HepG2 (cell line): ENCODE measurements around the gene ALB. TPM values are rescaled to one million over a fixed set of nuclear protein-coding genes. Genes with fewer than 3 reads are reported as not detected.

Experiments used
- ATF5 ChIP-seq: sonication (generic); formaldehyde crosslinking; IDR thresholded peaks from 2 replicates; pipeline ENCODE4 v1.4.0; 2020; ENCODE audit warnings: mild to moderate bottlenecking, low read depth, missing genetic modification reagents
- ATF7 ChIP-seq, 2 experiments: fragments of 450-650 bp in 1 of 2; sonication (generic) in 1 of 2; formaldehyde crosslinking in 1 of 2; IDR thresholded peaks; 2 replicates each; pipeline versions ENCODE4 v1.4.0 to v1.6.1; 2016 to 2020; ENCODE audit warnings: antibody characterized with exemption in 1 of 2, mild to moderate bottlenecking in 1 of 2, missing genetic modification reagents in 1 of 2
- CENPX ChIP-seq: sonication (generic); formaldehyde crosslinking; IDR thresholded peaks from 2 replicates; pipeline ENCODE4 v1.9.0; 2021; ENCODE audit warnings: mild to moderate bottlenecking, missing genetic modification reagents, moderate library complexity
- HNF4G ChIP-seq, 2 experiments: sonication (generic) in 1 of 2; formaldehyde crosslinking in 1 of 2; IDR thresholded peaks; 2 replicates each; pipeline versions ENCODE4 v1.4.0 to v1.6.1; 2011 to 2020; ENCODE audit warnings: borderline replicate concordance in 2 of 2, low read depth in 2 of 2, mild to moderate bottlenecking in 2 of 2, low read length in 1 of 2, missing genetic modification reagents in 1 of 2, moderate library complexity in 1 of 2
- HOMEZ ChIP-seq: IDR thresholded peaks from 2 replicates; pipeline ENCODE4 v1.6.1; 2016; ENCODE audit warnings: low read depth
- HOXA9 ChIP-seq: sonication (generic); formaldehyde crosslinking; IDR thresholded peaks from 2 replicates; pipeline ENCODE4 v1.8.1; 2022; ENCODE audit warnings: missing genetic modification reagents, mild to moderate bottlenecking, moderate library complexity, borderline replicate concordance
- KLF9 ChIP-seq: IDR thresholded peaks from 2 replicates; pipeline ENCODE4 v1.6.1; 2016; ENCODE audit warnings: low read depth
- KMT2B ChIP-seq: IDR thresholded peaks from 2 replicates; pipeline ENCODE4 v1.6.1; 2016; ENCODE audit warnings: missing genetic modification reagents, missing compliant biosample characterization
- MXD4 ChIP-seq: IDR thresholded peaks from 2 replicates; pipeline ENCODE4 v1.6.1; 2016; ENCODE audit warnings: mild to moderate bottlenecking, missing biosample characterization, missing genetic modification reagents
- NFYB ChIP-seq: sonication (generic); formaldehyde crosslinking; IDR thresholded peaks from 2 replicates; pipeline ENCODE4 v1.4.0; 2020; ENCODE audit warnings: missing genetic modification reagents
- NFYC ChIP-seq: IDR thresholded peaks from 2 replicates; pipeline ENCODE4 v1.6.1; 2016; ENCODE audit warnings: missing genetic modification reagents, missing compliant biosample characterization
- PHB2 ChIP-seq: fragments of 450-650 bp; IDR thresholded peaks from 2 replicates; pipeline ENCODE4 v1.6.1; 2018; ENCODE audit not compliant: partially characterized antibody
- PHF21A ChIP-seq: sonication (generic); formaldehyde crosslinking; IDR thresholded peaks from 2 replicates; pipeline ENCODE4 v1.5.0; 2020; ENCODE audit warnings: mild to moderate bottlenecking, missing genetic modification reagents
- PLRG1 ChIP-seq: fragments of 450-650 bp; conservative IDR thresholded peaks from 2 replicates; pipeline ENCODE4 v1.6.1; 2016
- POLR2AphosphoS5 ChIP-seq: IDR thresholded peaks from 2 replicates; pipeline ENCODE4 v1.6.1; 2012; ENCODE audit warnings: low read depth, low read length
- REST ChIP-seq, 2 experiments: IDR thresholded peaks; 2 replicates each; pipeline ENCODE4 v1.6.1; 2011 to 2012; ENCODE audit warnings: low read length in 2 of 2, borderline replicate concordance in 1 of 2, low read depth in 1 of 2, mild to moderate bottlenecking in 1 of 2, moderate library complexity in 1 of 2
- SALL1 ChIP-seq: sonication (generic); formaldehyde crosslinking; IDR thresholded peaks from 2 replicates; pipeline ENCODE4 v1.8.0; 2022; ENCODE audit warnings: mild to moderate bottlenecking, missing genetic modification reagents
- ZNF207 ChIP-seq: fragments of 450-650 bp; IDR thresholded peaks from 2 replicates; pipeline ENCODE4 v1.6.1; 2016; ENCODE audit warnings: antibody characterized with exemption, borderline replicate concordance
- ZNF335 ChIP-seq: sonication (generic); formaldehyde crosslinking; IDR thresholded peaks from 2 replicates; pipeline ENCODE4 v1.4.0; 2020; ENCODE audit warnings: missing genetic modification reagents
- ZNF382 ChIP-seq: sonication (generic); formaldehyde crosslinking; IDR thresholded peaks from 2 replicates; pipeline ENCODE4 v1.5.0; 2020; ENCODE audit warnings: missing genetic modification reagents, mild to moderate bottlenecking, borderline replicate concordance
- ZNF616 ChIP-seq: sonication (generic); formaldehyde crosslinking; IDR thresholded peaks from 2 replicates; pipeline ENCODE4 v1.5.0; 2020; ENCODE audit warnings: low read depth, mild to moderate bottlenecking, missing genetic modification reagents
- ZNF841 ChIP-seq: sonication (generic); formaldehyde crosslinking; IDR thresholded peaks from 2 replicates; pipeline ENCODE4 v1.8.1; 2023; ENCODE audit warnings: missing genetic modification reagents, borderline replicate concordance
- ZSCAN9 ChIP-seq: IDR thresholded peaks from 2 replicates; pipeline ENCODE4 v1.6.1; 2016; ENCODE audit warnings: borderline replicate concordance
- polyA plus RNA-seq, 8 experiments: library from polyadenylated mRNA; depleted of rRNA in 3 of 8; stranded (reverse) in 7 of 8; unstranded in 1 of 8; fragments of >200 nt; fragmentation: Illumina TruSeq in 4 of 8; extraction: Trizol in 4 of 8; gene quantifications; 2 replicates each; pipeline versions ENCODE4 v1.2.1 to v1.2.3, GENCODE V29; 2011 to 2016; ENCODE audit warnings: low read depth in 4 of 8, missing spikeins in 1 of 8, mixed read lengths in 1 of 8; ENCODE audit not compliant: insufficient read depth in 1 of 8
- total RNA-seq, 5 experiments: library from RNA; depleted of rRNA; stranded (reverse); fragments of >200 nt; fragmentation: Illumina TruSeq; extraction: Trizol; gene quantifications; 2 replicates each; pipeline ENCODE4 v1.2.3, GENCODE V29; 2016; ENCODE audit warnings: low read depth in 1 of 5

The ALB gene
- total and polyA plus RNA-seq, 2 of the 13 experiments (the other 11 are each of a cell fraction or from before 2014, with no cell fraction given), result 22,259 to 22,625 TPM

GRCh38 chr4:73404042-73404441 lies at the start of gene ALB (continued):
- TF ChIP-seq HOMEZ (CRISPR knock-in tag) (no peak), KMT2B (peak; percentile 79), HNF4G (IDR thresholded peaks at IDR 0.05; ENCODE audit: borderline replicate concordance, low read depth, low read length) (0 out of 2 replicates have a peak, but pooled peaks have one; percentile 14), HNF4G (CRISPR knock-in tag; IDR thresholded peaks at IDR 0.05; ENCODE audit: borderline replicate concordance, low read depth) (no peak), ZNF616 (CRISPR knock-in tag) (no peak), NFYB (CRISPR knock-in tag) (peak; percentile 26; the same call in 1 of the 2 replicates), ZNF207 (no peak), SALL1 (CRISPR knock-in tag) (peak; percentile 33; the same call in 1 of the 2 replicates), CENPX (CRISPR knock-in tag) (no peak), ZNF382 (CRISPR knock-in tag) (no peak), ZNF335 (CRISPR knock-in tag) (peak; percentile 57; the same call in 1 of the 2 replicates), KLF9 (peak; percentile 36; the same call in 1 of the 2 replicates), POLR2AphosphoS5 (peak; percentile 99), ZSCAN9 (peak; percentile 84; the same call in 1 of the 2 replicates), ZNF841 (CRISPR knock-in tag) (0 out of 2 replicates have a peak, but pooled peaks have one; percentile 10), PLRG1 (no peak), ATF5 (CRISPR knock-in tag) (no peak), HOXA9 (CRISPR knock-in tag) (no peak), PHF21A (CRISPR knock-in tag) (peak; percentile 18; the same call in 1 of the 2 replicates), MXD4 (peak; percentile 65; the same call in 1 of the 2 replicates), REST (IDR thresholded peaks at IDR 0.05; ENCODE audit: borderline replicate concordance in 1 of 2, low read depth in 1 of 2, low read length in 2 of 2) (peak in 1 of 2 experiments; percentile 82; a peak in 2 of 4 replicates), PHB2 (no peak), NFYC (CRISPR knock-in tag) (peak; percentile 48), ATF7 (IDR thresholded peaks at IDR 0.05) (no peak), ATF7 (CRISPR knock-in tag; IDR thresholded peaks at IDR 0.05) (no peak)
